Measurements from ENCODE around the gene PVALEF. TPM values are rescaled to one million over a fixed set of nuclear protein-coding genes. Genes with fewer than 3 reads are reported as not detected.

PVALEF gene
- total RNA-seq, 4 donors from 2014 or later, result not detected

DNA sequence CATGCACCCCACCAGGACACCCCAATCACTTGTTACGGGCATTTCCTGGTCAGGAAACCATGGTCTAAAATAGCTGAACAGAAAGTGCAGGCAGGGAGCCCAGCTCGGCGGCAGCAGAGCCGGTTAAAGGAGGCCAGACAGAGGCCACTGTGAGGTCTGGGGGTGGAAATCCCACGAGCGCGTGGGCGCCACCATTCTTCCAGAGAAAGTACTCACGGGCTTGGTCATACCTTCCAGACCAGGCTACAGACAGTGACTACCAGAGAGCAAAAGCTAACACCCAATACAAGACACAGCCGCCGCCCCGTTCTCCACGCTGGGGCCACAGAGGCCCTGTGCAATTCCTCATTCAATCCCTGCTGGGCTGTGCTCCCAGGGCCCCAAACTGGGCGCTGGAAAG, 45.6 kb downstream of the PVALEF start:
- ATAC-seq, result no peak
- TF ChIP-seq POLR2A (IDR thresholded peaks at IDR 0.05), result no peak
- TF ChIP-seq CTCF (IDR thresholded peaks at IDR 0.05 in 4 of 5, conservative IDR thresholded peaks at IDR 0.05 in 1 of 5), result no peak
- DNase-seq, result no peak
- Histone ChIP-seq H3K27ac (no peak overlapping the region), H3K9me3 (no peaks in the 10 kb centered on the region), H3K4me1 (no peaks in the 10 kb centered on the region), H3K36me3 (no peaks in the 10 kb centered on the region), H3K4me3 (no peak overlapping the region), H3K27me3 (no peaks in the 10 kb centered on the region)
- in situ Hi-C loops (cut with MboI; ENCODE audit: low sequenced_read_pairs in 4 of 4), result no loop called here
- intact Hi-C loops (cut with DNase I; ENCODE audit: low total_unique reads), result no loop called here

DNA sequence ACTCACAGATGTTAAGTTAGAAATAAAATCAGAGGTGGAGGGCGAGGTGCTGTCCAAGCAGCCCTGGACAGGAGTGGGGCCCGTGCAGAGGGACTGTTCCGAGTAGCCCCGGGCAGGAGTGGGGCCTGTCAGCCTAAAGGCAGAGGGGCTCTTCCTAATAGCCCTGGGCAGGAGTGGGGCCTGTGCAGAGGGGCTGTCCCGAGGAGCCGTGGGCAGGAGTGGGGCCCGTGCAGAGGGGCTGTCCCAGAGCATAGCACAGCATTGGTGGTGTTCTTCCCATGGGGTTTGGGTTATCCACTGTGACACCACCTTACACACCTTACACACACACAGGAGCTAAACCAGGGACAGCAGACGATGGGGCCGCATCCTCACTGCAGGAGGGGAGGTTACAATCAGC, 47.1 kb downstream of the PVALEF start:
- H3K27me3 ChIP-seq, result no peaks in the 10 kb centered on the region
- no peaks in the 10 kb centered on the region for H3K4me1 ChIP-seq
- no peak overlapping the region for H3K27ac ChIP-seq
- no peaks in the 10 kb centered on the region for H3K36me3 ChIP-seq
- TF ChIP-seq POLR2A (IDR thresholded peaks at IDR 0.05) (no peak), CTCF (IDR thresholded peaks at IDR 0.05 in 4 of 5, conservative IDR thresholded peaks at IDR 0.05 in 1 of 5) (no peak)
- intact Hi-C loops (cut with DNase I; ENCODE audit: low total_unique reads) (no loop called here), in situ Hi-C loops (cut with MboI; ENCODE audit: low sequenced_read_pairs in 4 of 4) (no loop called here)
- H3K4me3 ChIP-seq, result no peak overlapping the region
- ATAC-seq, result no peak
- no peak for DNase-seq
- H3K9me3 ChIP-seq, result no peaks in the 10 kb centered on the region

DNA sequence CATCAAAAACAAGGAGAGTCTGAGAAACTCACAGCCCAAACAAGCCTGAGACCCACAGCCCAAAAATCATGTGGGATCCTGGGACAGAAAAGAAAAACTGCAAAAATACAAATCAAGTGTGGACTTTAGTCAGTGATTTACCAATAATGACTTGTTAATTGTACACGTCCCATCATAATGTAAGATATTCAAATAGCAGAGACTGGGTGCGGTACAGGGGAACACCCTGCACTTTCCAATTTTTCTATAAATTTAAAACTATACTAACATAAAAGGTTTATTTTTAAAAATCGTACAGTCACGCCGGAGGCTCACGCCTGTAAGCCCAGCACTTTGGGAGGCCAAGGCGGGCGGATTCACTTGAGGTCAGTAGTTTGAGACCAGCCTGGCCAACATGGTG, 48.7 kb downstream of the PVALEF start:
- Histone ChIP-seq H3K27me3 (no peaks in the 10 kb centered on the region), H3K27ac (no peak overlapping the region), H3K36me3 (no peaks in the 10 kb centered on the region), H3K4me1 (no peaks in the 10 kb centered on the region), H3K9me3 (no peaks in the 10 kb centered on the region), H3K4me3 (no peak overlapping the region)
- TF ChIP-seq CTCF (IDR thresholded peaks at IDR 0.05 in 4 of 5, conservative IDR thresholded peaks at IDR 0.05 in 1 of 5) (no peak), POLR2A (IDR thresholded peaks at IDR 0.05) (no peak)
- ATAC-seq (no peak), DNase-seq (no peak)
- in situ Hi-C loops (cut with MboI; ENCODE audit: low sequenced_read_pairs in 4 of 4), result no loop called here
- intact Hi-C loops (cut with DNase I; ENCODE audit: low total_unique reads), result no loop called here

- no peak overlapping the region for H3K4me3 ChIP-seq
- H3K27me3 ChIP-seq, result no peaks in the 10 kb centered on the region
- no peak overlapping the region for H3K27ac ChIP-seq
- ATAC-seq, result no peak
- peaks cover 0 to 5% of the 10 kb centered on the region in 2 donors for H3K36me3 ChIP-seq
- TF ChIP-seq CTCF (IDR thresholded peaks at IDR 0.05 in 4 of 5, conservative IDR thresholded peaks at IDR 0.05 in 1 of 5) (no peak), POLR2A (IDR thresholded peaks at IDR 0.05) (no peak)
- in situ Hi-C loops (cut with MboI; ENCODE audit: low sequenced_read_pairs in 4 of 4) (no loop called here), intact Hi-C loops (cut with DNase I; ENCODE audit: low total_unique reads) (no loop called here)
- DNase-seq, result no peak
- peaks cover 11 to 12% of the 10 kb centered on the region in 2 donors for H3K4me1 ChIP-seq
- no peaks in the 10 kb centered on the region for H3K9me3 ChIP-seq
These were observed 52.2 kb downstream of the PVALEF start for GRCh38 chr17:81217491-81217890.

GRCh38 chr17:81218459-81218858, 53.2 kb downstream of the PVALEF start:
- H3K27ac ChIP-seq, result no peak overlapping the region
- H3K27me3 ChIP-seq, result no peaks in the 10 kb centered on the region
- H3K9me3 ChIP-seq, result no peaks in the 10 kb centered on the region
- no peak for DNase-seq
- intact Hi-C loops (cut with DNase I; ENCODE audit: low total_unique reads), result no loop called here
- TF ChIP-seq CTCF (IDR thresholded peaks at IDR 0.05 in 4 of 5, conservative IDR thresholded peaks at IDR 0.05 in 1 of 5) (no peak), POLR2A (IDR thresholded peaks at IDR 0.05) (no peak)
- H3K4me3 ChIP-seq, result no peak overlapping the region
- ATAC-seq, result no peak
- in situ Hi-C loops (cut with MboI; ENCODE audit: low sequenced_read_pairs in 4 of 4), result no loop called here
- peaks cover 0 to 5% of the 10 kb centered on the region in 2 donors for H3K36me3 ChIP-seq
- peaks cover 11 to 15% of the 10 kb centered on the region in 2 donors for H3K4me1 ChIP-seq
